GM19240 (cell line): ENCODE data around the gene CFDP1.

Experiments used
- DNase-seq: peaks from one replicate; pipeline ENCODE4 v3.0.0; 2011; ENCODE audit warnings: low spot score; ENCODE audit not compliant: insufficient read length

CFDP1 gene

DNA sequence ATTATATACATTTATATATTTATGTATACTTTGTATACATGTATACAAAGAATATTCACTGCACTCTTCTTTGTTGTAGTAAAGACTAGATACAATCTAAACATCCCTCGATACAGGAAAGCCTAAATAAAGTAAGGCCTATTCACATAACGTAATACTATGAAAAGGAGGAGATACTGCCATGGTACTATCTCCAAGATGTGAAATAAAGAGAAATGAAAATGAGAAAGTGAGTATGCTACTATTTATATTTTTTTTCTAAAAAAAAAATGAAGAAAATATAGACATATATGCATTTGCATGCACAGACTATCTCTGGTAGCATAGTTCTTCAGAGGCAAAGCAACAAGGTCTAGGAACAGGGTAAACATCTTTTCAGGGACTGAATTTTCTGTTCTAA lies 19.4 kb downstream of the CFDP1 start:
- no peak for DNase-seq

DNA sequence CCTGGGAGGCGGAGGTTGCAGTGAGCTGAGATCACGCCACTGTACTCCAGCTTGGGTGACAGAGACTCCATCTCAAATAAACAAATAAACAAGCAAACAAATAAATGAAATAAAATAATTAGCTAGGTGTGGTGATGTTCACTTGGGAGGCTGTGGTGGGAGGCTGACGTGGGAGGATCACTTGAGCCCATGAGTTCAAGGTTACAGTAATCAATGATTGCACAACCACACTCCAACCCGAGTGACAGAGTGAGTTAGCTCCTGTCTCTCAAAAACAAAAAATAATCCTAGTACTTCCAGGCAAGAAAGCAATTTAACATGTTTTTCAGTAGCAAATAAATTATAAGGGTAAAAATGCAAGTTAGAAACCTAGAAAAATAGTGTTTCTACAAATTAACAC lies 26.4 kb downstream of the CFDP1 start:
- DNase-seq = no peak

DNA sequence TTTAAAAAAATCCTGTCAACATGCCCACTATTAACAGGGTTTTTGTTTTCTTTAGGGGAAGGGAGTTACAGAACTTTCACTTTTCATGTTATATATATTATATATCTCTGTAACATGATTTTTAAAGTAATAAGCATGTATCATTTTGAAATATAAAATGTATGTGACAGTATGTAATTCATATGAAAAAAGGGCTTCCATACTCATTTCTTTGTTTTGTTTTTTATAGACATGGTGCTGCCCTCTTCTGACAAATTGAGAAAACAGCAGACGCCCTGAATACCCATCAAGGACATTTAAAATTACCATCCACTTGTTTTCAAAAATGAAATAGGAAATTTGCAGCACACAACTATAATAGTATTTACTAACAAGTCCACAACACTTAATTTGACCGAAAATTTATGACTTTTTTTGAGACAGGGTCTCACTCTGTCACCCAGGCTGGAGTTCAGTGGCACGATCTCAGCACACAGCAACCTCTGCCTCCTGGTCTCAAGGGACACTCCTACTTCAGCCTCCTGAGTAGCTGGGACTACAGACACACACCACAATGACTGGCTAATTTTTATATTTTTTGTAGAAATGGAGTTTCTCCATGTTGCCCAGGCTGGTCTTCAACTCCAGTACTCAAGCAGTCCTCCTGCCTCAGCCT lies 30.4 kb downstream of the CFDP1 start:
- no peak for DNase-seq

DNA sequence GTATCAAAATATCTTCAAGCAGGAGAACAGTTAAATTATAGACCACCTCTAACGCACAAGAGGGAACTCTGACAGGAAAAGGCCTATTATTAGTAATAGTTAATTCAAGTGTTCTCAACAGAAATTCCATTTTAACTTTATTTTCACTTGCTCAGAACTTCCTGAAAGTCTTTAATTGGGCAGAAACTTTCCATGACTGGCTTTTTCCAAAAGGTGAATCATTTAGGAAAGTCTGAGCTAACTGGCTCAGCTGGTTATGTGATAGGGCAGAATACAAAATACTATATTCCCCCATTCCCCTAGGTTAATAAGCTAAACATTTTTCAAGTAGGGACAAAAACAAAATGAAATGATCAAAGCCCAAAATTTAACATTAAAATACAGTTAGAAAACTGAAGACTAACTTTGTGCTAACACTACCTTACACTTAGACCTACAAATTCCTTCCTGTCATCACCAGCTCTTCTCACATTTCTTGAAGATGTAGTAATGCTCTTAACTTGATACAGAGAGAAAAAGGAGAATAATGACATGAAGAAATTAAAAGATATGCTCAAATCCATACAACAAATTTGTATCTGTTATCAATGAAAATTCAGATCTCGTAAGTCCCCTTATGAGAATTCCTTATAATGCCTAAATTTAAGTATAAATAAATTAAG lies 31.0 kb downstream of the CFDP1 start:
- DNase-seq = no peak

DNA sequence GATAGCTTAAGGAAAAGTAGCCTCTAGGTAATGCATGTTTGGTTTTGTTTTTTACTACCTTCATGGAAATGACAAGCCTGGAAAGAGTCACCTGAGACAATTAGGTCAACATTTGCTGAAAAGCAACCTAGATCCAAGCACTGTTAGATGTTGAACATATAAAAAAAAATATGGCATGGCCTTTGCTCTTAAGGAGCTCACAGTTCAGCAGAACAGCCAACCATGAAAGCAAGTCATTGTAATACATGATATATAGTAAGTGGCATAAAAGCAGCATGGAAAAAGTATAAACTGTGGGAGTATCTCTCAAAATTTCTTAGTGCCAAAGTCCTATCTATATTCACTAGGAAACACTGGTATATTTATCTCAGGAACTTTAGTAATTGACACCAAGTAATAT lies 31.6 kb downstream of the CFDP1 start:
- DNase-seq = no peak

DNA sequence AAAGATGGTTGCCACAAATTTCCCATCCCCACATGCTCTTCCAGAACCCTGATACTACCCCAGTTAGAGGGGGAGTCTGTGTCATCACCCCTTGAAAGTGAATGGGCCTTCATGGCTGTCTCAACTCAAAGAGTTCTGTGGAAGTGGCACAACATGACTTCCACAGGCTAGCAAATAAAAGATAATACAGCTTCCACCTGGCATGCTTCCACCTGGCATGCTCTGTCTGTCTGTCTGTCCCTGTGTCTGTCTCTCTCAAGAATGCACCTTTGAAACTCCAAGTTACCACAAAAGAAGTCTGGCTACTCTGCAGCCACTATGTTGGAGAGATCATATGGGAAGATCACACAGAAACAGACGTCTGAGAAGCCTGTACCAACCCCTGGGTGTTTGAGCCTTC lies 35.0 kb downstream of the CFDP1 start:
- no peak for DNase-seq

DNA sequence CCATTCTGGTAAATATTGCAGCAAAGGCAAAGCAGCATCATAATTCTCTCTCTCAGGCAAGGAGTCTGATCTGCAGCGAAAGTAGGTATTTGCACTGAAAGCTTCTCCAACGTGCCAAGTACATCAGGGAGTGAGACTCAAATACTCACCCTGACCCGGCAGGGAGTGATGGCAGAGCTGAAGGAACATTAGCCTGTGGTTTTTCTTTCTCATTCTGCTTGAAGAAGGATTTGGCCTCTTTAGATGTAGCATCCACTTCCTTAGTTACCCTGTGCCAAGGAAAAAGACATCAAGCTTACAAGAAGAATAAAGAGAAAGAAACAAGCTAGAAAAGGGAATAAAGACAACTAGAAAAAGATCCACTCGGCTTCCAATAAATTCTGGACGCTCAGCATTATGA lies 38.4 kb downstream of the CFDP1 start:
- DNase-seq = no peak

DNA sequence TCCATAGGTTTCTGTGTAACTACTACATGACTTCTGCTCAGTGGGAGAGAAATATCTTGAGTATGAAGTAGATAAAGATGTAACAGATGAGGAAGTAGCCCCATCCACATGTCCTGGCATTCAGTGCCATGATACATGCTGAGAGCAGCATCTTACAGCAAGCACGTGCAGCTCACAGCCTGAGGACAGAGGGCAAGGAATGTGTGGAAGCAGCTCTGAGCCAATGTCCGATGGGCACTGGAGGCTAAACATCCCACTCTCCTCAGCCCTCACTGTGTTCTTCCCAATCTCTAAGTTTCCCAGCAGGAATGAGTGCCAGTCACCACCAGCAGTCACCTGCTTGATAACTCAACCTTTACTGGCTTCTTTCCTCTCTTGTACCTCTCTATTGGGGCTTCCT lies 40.4 kb downstream of the CFDP1 start:
- DNase-seq = no peak

DNA sequence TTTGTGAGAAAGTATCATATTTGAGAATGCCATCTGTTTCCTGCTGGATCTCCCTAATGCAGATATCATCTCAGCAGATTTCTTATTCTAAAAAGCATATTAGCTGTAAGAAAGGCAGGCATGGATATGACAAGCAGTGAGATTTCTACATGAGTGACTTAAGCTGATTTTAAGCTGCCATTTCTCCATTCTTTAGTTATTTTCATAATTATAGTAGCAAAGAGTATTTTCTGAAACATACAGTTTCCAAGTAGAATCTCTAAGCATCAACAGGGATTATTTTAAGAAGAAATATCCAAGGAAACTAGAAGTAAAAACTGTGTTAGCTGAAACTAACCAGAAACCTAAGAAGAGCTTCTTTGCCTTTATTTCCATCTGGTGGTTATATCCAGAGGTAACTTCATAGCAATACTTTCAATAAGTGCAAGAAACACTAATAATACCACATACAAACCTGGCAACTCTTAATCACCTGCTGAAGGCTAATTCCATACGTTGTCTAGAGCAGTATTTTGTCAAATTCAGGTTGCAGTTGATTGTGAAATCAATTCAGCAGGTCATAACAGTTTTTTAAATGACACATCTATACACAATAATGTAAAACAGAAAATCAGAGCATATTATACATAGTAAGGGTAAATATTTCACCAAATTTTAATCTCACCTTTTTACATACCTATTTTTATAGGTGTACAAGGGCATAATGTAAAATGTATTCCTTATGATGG lies 42.2 kb downstream of the CFDP1 start:
- DNase-seq = no peak

DNA sequence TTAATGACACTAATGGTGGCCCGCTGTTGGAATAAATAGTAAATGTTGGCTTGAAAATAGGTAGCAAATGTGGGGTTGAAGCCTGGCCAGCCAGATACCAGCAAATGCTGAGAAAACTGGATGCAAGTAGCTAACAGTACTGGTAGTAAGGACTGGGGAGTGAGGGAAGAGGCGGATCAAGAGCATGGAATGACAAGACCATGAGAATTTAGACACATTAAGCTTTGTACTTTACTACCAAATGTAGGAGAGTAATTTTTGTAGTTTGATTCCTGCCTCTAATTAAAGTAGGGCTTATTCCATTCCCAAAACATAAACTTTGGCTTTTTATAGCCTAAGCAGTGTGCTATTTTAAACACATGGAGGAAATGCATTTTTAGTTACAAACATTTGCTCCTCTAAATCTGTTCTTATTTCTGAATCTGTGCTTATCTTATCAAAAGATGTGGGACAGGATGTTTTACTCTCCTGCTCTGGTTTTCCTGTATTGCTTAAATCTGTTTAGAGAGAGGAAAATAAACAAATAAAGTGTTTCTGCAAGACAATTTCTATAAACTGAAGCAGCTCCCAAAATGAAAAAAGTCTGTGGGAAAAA lies 44.1 kb downstream of the CFDP1 start:
- DNase-seq = no peak

DNA sequence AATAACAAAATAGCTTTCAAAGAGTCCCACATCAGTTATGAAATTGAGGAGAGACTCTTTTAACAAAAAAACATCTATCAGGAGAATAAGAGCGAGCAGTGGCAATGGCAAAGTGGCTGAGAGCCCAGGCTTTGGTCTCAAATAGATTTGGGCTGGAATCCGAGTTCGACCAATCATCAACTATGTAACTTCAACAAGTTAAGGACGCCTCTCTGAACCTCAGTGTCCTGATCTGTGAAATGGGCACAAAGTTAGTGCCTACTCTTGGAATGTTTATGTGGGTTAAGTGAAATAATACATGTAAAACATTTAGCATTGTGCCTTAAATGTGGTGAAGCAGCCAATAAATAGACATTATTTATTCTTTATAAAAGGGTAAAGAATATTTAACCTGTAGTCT lies 45.4 kb downstream of the CFDP1 start:
- DNase-seq = no peak

DNA sequence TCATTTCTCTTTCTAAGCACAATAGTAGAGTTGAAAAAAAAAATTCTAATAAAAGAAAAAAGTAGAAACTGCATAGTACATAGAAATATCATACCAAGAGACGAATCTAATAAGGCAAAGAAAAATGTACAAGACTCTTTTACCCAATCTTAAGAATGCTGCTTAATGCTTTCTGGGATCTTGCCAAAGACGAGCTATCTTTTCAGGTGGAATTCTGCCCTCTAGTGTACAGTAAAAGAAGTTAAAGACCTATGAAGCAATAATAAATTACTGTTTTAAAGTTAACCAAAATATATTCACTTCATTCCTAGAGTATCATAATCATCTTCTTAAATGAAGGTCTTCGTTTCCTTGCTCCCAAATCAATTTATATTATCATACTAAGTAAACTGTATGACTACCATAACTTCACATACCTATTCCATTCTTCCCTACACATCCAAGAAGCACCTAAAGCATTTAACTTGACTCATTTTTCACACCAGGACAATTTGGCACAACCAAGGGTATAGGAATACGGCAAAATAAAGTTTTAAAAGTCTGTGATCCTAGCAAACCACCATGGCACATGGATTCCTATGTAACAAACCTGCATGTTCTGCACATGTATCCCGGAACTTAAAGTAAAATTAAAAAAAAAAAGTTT lies 47.7 kb downstream of the CFDP1 start:
- no peak for DNase-seq

DNA sequence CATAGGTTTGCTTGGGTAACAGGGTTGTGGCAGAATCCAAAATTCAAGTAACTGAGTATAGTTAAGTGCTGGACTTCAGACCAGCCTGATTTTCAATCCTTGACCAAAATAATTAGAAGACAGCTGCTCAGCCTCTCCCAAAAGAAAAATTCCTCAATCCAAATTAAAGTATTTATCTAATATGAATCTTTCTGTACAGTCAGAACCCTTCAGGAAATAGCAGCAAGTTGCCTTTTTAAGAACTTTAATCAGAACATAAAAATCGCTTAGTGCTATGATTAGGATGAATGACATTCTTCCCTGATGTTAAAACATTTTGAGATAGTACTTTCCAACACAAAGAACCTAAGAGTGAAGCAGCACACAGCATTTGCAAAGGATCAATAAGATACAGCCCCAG lies 50.2 kb downstream of the CFDP1 start:
- DNase-seq = no peak

DNA sequence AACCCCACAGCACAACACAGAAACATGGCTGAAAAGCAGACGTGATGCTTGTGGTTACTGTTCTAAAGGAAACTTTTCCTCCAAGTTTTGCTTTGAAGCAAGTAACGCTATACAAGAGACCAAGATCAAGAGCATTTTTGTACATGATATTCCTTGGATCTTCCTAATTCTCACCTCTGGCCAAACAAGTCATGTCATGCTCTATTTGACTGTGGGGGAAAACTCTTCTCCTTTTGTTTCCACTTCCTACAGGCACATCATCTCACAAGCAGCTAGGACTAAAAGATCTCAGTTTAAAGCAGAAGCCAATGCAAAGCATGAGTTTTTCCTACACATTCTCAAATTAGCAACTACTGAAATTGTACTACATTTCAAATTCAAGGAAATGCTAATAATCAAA lies 50.7 kb downstream of the CFDP1 start:
- DNase-seq = no peak

DNA sequence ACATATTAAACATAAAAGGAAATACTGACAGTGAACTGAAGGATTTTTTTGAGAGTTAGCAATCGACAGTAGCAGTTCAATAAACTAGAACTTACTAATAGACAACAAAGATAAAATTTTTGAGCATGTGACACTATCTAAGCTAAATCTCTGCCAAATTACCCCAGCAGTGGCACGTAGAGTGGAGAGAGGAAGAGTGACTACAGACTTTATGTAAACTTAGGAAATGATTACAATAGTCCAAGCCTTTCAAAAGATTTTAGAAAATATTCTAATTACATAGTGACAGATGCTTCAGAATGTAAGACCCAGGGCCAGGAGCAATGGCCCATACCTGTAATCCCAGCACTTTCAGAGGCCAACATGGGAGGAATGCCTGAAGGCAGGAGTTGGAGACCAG lies 52.4 kb downstream of the CFDP1 start:
- no peak for DNase-seq

DNA sequence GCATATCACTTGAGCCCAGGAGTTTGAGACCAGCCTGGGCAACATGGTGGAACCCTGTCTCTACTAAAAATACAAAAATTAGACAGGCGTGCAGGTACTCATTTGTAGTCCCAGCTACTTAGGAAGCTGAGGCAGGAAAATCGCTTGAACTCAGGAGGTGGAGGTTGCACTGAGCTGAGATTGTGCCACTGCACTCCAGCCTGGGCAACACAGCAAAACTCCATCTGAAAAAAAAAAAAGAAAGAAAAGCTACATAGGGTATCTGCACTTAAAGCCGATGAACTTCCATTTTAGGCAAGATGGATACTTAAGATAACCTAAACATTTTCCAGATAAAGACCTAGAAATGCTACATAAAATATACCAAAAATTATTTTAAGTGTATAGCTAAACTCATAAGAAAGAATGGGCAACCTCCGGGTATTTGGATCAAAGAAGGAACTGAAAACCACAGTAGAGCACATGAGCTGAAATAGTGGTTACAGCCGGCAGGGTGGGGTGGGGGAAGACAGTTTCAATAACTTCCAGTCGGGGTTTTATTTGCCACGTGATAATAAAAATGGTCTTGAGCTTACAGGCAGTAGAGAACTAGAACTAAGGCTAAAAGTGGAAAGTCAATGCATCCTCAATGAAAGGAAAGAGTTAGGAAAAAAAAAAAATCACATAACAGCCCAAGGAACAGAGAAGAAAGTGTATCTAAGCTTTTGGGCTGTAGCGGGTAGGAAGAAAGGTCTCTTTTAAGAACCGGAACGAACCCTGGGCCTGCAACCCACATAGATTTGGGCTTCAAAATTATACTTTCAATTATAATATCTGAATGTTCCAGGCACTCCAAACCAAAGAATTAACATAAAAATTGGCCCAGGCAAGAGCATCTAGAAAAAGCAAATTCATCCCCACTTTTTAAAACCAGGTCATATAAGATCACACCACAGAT lies 53.1 kb downstream of the CFDP1 start:
- DNase-seq = peak; percentile 29

DNA sequence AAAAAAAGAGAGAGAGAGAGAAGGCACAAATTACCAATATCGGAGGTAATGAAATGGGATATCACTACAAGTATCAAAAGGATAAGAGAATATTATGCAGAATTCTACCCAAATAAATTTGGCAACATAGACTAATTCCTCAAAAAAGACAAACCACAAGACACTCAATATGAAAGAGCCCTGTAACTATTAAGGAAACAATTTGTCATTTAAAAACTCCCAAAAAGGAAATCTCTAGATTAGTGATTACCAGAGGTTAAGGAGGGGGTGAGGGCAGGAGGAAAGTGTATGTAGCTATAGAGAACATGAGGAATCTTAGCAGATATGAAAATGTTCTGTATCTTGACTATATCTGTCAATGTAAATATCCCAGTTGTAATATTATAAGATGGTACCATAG lies 54.0 kb downstream of the CFDP1 start:
- DNase-seq = no peak

DNA sequence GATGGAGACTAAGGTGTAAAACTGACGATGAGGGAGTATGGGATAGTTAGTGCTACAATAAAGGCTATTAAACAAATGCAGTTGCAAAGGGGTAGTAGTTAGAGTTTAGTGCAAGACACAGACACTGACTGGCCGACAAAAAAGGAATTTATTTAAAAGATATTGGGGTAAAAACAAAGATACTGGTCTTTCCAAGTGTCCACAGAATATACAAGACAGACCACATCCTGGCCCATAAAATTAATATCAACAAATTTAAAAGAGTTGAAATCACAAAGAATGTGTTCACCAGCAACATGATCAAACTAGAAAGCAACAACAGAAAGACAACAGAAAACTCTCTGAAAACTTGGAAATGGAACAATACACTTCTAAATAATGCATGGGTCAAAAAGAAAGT lies 54.7 kb downstream of the CFDP1 start:
- DNase-seq = no peak

DNA sequence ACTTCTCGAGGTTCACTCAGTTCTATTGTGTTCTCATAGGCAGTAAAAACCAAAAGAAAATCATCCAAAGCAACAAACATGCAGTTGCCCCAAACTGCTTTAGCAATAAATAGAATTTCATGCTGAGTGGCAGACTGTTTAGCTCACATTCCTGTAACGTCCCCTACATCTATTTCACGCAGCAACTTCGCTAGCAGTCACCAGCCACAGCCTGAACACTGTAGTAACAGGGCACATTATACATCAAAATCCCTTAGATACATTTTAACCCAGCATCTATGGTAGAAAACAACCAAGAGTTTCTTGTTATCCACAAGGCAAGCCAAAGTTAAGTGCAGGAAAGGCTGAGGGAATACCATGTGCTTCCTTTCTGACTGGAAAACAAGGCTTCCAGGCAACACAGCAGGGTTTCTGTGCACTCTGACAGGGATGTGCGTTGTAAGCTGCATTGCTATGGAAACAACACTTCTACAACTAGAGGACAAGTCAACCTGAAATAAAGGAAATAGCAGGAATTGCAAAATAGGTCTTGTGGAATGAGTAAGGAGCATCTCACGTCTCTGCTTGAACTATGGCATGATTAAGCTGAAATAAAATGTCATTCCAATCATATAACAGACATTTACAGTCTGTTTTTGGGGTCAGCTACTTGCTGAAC lies 55.4 kb downstream of the CFDP1 start:
- no peak for DNase-seq

DNA sequence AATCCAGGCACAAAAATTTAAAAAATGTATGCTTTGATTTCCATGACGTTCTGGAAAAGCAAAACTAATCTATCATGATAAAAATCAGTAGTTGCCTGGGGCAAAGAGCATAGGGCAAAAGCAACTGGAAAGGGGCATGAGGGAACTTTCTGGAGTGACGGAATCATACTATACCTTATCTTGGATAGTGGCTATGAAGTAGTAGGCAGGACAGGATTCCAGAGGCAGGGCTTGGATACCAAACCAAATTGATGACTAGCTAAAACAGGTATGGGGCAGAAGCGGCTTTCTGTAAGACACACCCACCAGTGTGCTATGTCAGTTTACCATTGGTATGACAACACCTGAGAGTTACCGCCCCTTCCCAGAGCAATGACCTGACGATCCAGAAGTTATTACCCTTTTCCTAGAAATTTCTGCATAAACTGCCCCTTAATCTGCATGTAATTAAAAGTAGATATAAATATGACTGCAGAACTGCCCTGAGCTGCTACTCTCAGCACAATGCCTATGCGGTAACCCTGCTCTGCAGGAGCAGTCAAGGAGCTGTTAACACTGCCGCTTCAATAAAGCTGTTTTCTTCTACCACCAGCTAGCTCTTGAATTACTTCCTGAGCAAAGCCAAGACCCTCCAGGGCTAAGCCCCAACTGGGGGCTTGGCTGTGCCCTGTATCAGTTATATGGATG lies 56.7 kb downstream of the CFDP1 start:
- DNase-seq = no peak
